ENCODE results near the gene MIER1.

MIER1 gene

GRCh38 chr1:66996018-66996682, 71.4 kb downstream of the MIER1 start:
- peak; percentile 14 for DNase-seq (ENCODE audit: low read depth, low spot score)

- DNase-seq (ENCODE audit: low read depth, low spot score) = no peak
Observed at GRCh38 chr1:66998972-66999371, 74.2 kb downstream of the MIER1 start.

- DNase-seq (ENCODE audit: low read depth, low spot score) = no peak
Observed at GRCh38 chr1:66999640-67000400, 75.0 kb downstream of the MIER1 start.

- no peak for DNase-seq (ENCODE audit: low read depth, low spot score)
Observed at GRCh38 chr1:67001682-67002425, 77.1 kb downstream of the MIER1 start.

DNA sequence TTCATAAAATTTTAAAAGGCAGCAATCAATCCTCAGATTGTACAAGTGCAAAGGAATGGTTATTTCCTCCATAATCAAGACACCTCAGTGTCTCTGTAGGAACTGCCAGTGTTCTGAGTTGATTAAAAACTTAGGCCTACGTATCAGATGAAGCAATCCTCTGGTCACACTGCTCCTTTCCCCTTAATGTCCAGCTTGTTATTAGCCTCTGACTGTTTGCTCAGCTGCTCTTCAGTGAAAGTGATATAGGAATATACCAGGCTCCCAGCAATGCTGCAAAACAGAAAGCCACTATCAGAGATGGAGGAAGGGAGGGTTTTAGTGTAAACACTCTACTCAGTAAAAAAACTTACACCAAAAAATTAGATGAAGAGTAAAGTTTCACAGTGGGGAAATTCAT, 79.4 kb downstream of the MIER1 start:
- DNase-seq (ENCODE audit: low read depth, low spot score) = no peak

DNA sequence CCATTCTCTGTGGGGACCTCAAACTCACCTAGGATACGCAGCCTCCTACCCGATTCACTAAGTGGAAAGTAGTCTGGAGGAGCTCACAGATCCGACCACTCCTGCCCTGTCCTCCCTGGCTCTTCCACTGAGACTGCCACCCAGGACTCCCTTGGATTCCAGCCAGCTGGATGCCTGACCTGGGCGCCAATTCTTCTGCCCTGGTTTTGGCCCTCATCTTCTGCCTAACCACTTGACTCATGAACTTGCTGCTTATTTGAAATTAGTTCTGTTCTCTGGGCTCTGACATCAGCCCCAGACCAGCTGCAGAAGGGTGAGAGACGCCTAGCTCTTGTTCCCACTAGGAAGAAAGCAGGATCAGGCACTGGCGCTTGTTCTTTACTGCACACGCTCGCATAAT, 80.3 kb downstream of the MIER1 start:
- no peak for DNase-seq (ENCODE audit: low read depth, low spot score)

DNA sequence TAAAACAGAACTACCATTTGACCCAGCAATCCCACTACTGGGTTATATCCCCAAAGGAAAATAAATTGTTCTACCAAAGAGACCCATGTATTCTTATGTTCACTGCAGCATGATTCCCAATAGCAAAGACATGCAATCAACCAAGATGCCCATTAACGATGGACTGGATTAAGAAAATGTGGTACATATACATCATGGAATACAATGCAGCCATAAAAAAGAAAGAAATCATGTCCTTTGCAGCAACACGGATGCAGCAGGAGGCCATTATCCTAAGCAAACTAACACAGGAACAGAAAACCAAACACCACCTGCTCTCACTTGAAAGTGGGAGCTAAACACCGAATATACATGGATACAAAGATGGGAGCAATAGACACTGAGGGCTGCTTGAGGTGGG, 85.0 kb downstream of the MIER1 start:
- no peak for DNase-seq (ENCODE audit: low read depth, low spot score)

- DNase-seq (ENCODE audit: low read depth, low spot score) = no peak
Observed at GRCh38 chr1:67013573-67013972, 88.8 kb downstream of the MIER1 start.

- no peak for DNase-seq (ENCODE audit: low read depth, low spot score)
Observed at GRCh38 chr1:67018574-67018973, 93.8 kb downstream of the MIER1 start.

- DNase-seq (ENCODE audit: low read depth, low spot score) = no peak
Observed at GRCh38 chr1:67019121-67019520, 94.3 kb downstream of the MIER1 start.

GRCh38 chr1:67019600-67020136, 94.9 kb downstream of the MIER1 start:
- DNase-seq (ENCODE audit: low read depth, low spot score) = no peak

DNA sequence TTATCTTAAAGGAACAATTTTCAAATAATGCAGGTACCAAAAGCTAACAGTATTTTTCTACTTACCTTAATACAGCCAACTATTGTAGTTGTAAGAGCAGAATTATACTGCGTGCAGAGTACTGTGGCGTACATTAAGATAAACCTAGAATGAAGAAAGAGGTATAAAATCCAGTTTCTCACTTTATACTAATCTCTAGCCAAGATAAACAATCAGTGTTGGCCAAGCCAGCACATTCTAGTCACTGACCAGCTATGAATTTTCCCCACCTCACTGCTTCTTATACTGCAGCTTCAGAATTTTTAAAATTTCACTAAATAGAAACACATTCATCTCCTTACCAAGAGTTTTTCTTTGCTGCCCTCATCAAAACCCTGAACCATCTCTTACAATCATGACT, 95.5 kb downstream of the MIER1 start:
- DNase-seq (ENCODE audit: low read depth, low spot score) = no peak

DNA sequence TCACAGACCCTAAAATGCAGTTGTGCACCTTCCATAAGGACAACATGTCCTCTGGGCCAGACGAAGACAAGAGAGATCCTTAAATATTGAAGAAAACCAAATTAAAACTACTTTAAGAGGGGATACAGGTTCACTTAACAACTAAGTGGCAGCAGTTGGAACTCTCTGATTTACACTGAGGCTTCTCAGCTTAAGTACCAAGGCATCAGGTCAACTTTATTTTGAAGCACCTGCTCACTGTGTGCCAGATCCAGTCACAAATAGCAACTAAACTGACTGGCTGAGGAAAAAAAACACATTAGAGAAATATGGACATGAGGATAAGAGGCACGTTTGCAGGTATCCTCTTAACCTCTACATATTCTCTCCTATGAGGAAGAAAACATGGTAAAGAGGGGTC, 96.0 kb downstream of the MIER1 start:
- no peak for DNase-seq (ENCODE audit: low read depth, low spot score)

DNA sequence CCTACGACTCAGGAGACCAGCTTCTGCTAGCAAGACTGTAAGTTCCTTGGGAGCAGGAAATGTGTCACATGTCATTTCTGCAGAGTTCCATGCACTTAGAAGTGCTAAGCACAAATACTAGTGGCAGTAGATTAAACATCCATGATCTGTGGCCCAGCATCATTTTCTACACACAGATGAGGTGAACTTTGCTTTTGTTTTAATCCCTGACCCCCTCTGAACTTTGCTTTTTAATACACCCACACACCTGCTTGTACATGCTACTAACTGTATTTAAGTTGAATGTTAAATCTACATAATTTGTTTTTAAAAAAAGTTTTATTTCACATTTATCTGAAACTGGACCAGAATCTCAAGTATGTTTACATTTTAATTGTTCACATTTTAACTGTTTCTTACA, 104.7 kb downstream of the MIER1 start:
- DNase-seq (ENCODE audit: low read depth, low spot score) = no peak

GRCh38 chr1:67031121-67031858, 106.5 kb downstream of the MIER1 start:
- DNase-seq (ENCODE audit: low read depth, low spot score) = no peak

GRCh38 chr1:67031859-67032247, 107.1 kb downstream of the MIER1 start:
- DNase-seq (ENCODE audit: low read depth, low spot score) = no peak
